ENCODE results near the gene TAGLN3. TPM values are rescaled to one million over a fixed set of nuclear protein-coding genes. Genes with fewer than 3 reads are reported as not detected.

Gene TAGLN3
- total RNA-seq, 1 donor from 2014 or later, result 9.0 TPM

- H3K27ac Mint-ChIP-seq, result no peak overlapping the region
- TF ChIP-seq CTCF (IDR thresholded peaks at IDR 0.05; ENCODE audit: unreplicated experiment), result no peak
- peaks cover 4% of the 10 kb centered on the region for H3K9me3 Mint-ChIP-seq (ENCODE audit: low read depth)
- no peaks in the 10 kb centered on the region for H3K27me3 Mint-ChIP-seq
- no peaks in the 10 kb centered on the region for H3K4me1 Mint-ChIP-seq (ENCODE audit: low read depth)
- H3K4me3 Mint-ChIP-seq (ENCODE audit: low read depth), result no peak overlapping the region
- peaks cover 1% of the 10 kb centered on the region for H3K36me3 Mint-ChIP-seq (ENCODE audit: insufficient read depth)
- no peak for DNase-seq (ENCODE audit: low spot score, unreplicated experiment)
Observed at GRCh38 chr3:112041321-112041720, 42.6 kb downstream of the TAGLN3 start.

- H3K27ac Mint-ChIP-seq, result no peak overlapping the region
- H3K4me3 Mint-ChIP-seq (ENCODE audit: low read depth), result no peak overlapping the region
- no peak for DNase-seq (ENCODE audit: low spot score, unreplicated experiment)
- no peak for TF ChIP-seq CTCF (IDR thresholded peaks at IDR 0.05; ENCODE audit: unreplicated experiment)
- no peaks in the 10 kb centered on the region for H3K27me3 Mint-ChIP-seq
- H3K9me3 Mint-ChIP-seq (ENCODE audit: low read depth), result no peaks in the 10 kb centered on the region
- H3K4me1 Mint-ChIP-seq (ENCODE audit: low read depth), result peaks cover 3% of the 10 kb centered on the region
- no peaks in the 10 kb centered on the region for H3K36me3 Mint-ChIP-seq (ENCODE audit: insufficient read depth)
Observed at GRCh38 chr3:112042842-112043280, 44.1 kb downstream of the TAGLN3 start.

GRCh38 chr3:112043621-112044201 lies 45.0 kb downstream of the TAGLN3 start:
- no peak for DNase-seq (ENCODE audit: low spot score, unreplicated experiment)
- TF ChIP-seq CTCF (IDR thresholded peaks at IDR 0.05; ENCODE audit: unreplicated experiment), result peak; percentile 88
- Mint-ChIP-seq H3K27me3 (no peaks in the 10 kb centered on the region), H3K4me1 (ENCODE audit: low read depth) (peaks cover 6% of the 10 kb centered on the region), H3K36me3 (ENCODE audit: insufficient read depth) (no peaks in the 10 kb centered on the region), H3K27ac (no peak overlapping the region), H3K9me3 (ENCODE audit: low read depth) (no peaks in the 10 kb centered on the region), H3K4me3 (ENCODE audit: low read depth) (no peak overlapping the region)

- Mint-ChIP-seq H3K27ac (no peak overlapping the region), H3K4me3 (ENCODE audit: low read depth) (no peak overlapping the region), H3K4me1 (ENCODE audit: low read depth) (peaks cover 10% of the 10 kb centered on the region), H3K27me3 (no peaks in the 10 kb centered on the region), H3K9me3 (ENCODE audit: low read depth) (no peaks in the 10 kb centered on the region), H3K36me3 (ENCODE audit: insufficient read depth) (no peaks in the 10 kb centered on the region)
- DNase-seq (ENCODE audit: low spot score, unreplicated experiment), result no peak
- TF ChIP-seq CTCF (IDR thresholded peaks at IDR 0.05; ENCODE audit: unreplicated experiment), result no peak
Observed at GRCh38 chr3:112046599-112046998, 47.9 kb downstream of the TAGLN3 start.

- Mint-ChIP-seq H3K9me3 (ENCODE audit: low read depth) (no peaks in the 10 kb centered on the region), H3K27ac (no peak overlapping the region)
Observed at GRCh38 chr3:112047264-112047663, 48.5 kb downstream of the TAGLN3 start.

More at GRCh38 chr3:112047264-112047663, 48.5 kb downstream of the TAGLN3 start:
- H3K36me3 Mint-ChIP-seq (ENCODE audit: insufficient read depth), result no peaks in the 10 kb centered on the region
- TF ChIP-seq CTCF (IDR thresholded peaks at IDR 0.05; ENCODE audit: unreplicated experiment), result no peak
- H3K4me3 Mint-ChIP-seq (ENCODE audit: low read depth), result no peak overlapping the region
- H3K4me1 Mint-ChIP-seq (ENCODE audit: low read depth), result peaks cover 15% of the 10 kb centered on the region
- no peak for DNase-seq (ENCODE audit: low spot score, unreplicated experiment)
- no peaks in the 10 kb centered on the region for H3K27me3 Mint-ChIP-seq

Data from progenitor cell of endocrine pancreas (in vitro differentiated cells).